Coronary artery (tissue), 2 donors: ENCODE results near the gene SART3.

Source experiments
- DNase-seq: peaks from one replicate; pipeline ENCODE4 v3.0.0-alpha.2; 2017; ENCODE audit warnings: low spot score
- H3K27ac ChIP-seq, 2 donors: fragments of 200-600 bp; sonication (generic); one replicate each; pipeline ENCODE4 v1.5.1; 2016 to 2019
- H3K4me3 ChIP-seq: fragments of 200-600 bp; sonication (generic); 2 replicates; pipeline ENCODE4 v1.5.1; 2016; ENCODE audit warnings: mild to moderate bottlenecking, moderate library complexity
- CTCF ChIP-seq: fragments of 200-600 bp; sonication (generic); IDR thresholded peaks from one replicate; pipeline ENCODE4 v1.5.1; 2019; ENCODE audit warnings: antibody characterized with exemption

SART3 gene

GRCh38 chr12:108477055-108477880, 83.7 kb downstream of the SART3 start:
- DNase-seq: no peak
- TF ChIP-seq CTCF: no peak
- no peak overlapping the region for H3K4me3 ChIP-seq
- H3K27ac ChIP-seq: no peak overlapping the region

GRCh38 chr12:108475396-108475795, 85.6 kb downstream of the SART3 start:
- H3K27ac ChIP-seq: no peak overlapping the region
- no peak for DNase-seq
- no peak for TF ChIP-seq CTCF
- H3K4me3 ChIP-seq: no peak overlapping the region

GRCh38 chr12:108473400-108474055, 87.4 kb downstream of the SART3 start:
- no peak for DNase-seq
- no peak overlapping the region for H3K27ac ChIP-seq
- no peak overlapping the region for H3K4me3 ChIP-seq
- TF ChIP-seq CTCF: no peak
